NCI-H446 treated with DMSO at 0.1 percent for 48 hours (cell line): ENCODE results near the gene EHMT1.
A peak's percentile ranks its signal among the peaks of the same experiment; 100 is the strongest.
"Not testable (repeated sequence)": the region's sequence is repeated elsewhere in the genome, so short reads cannot be mapped to it uniquely, and the experiment has no call there.

Experiments used
- DNase-seq: peaks from one replicate; lab custom pipeline; 2025; lab: John Stamatoyannopoulos, UW

The EHMT1 gene

GRCh38 chr9:137590469-137591383, 28.1 kb upstream of the EHMT1 start, which contains the start of gene ZMYND19:
TSS of gene ZMYND19 (minus strand) at chr9:137590512. CDS start at chr9:137590263, 249 bp downstream.
- peak; percentile 42 for DNase-seq

GRCh38 chr9:137592767-137593166, 26.0 kb upstream of the EHMT1 start:
- DNase-seq = no peak

GRCh38 chr9:137593176-137593575, 25.6 kb upstream of the EHMT1 start:
- DNase-seq = no peak

- DNase-seq = not testable (repeated sequence)
These were observed 22.2 kb upstream of the EHMT1 start for GRCh38 chr9:137596577-137596976.

GRCh38 chr9:137598943-137599342, 19.9 kb upstream of the EHMT1 start:
- no peak for DNase-seq

GRCh38 chr9:137602661-137603060, 16.1 kb upstream of the EHMT1 start:
- no peak for DNase-seq

GRCh38 chr9:137603879-137604278, 14.9 kb upstream of the EHMT1 start:
- no peak for DNase-seq

- DNase-seq = no peak
These were observed 14.3 kb upstream of the EHMT1 start for GRCh38 chr9:137604345-137605086.

GRCh38 chr9:137605121-137606004, 13.4 kb upstream of the EHMT1 start, which contains the start of gene ARRDC1:
TSS of gene ARRDC1 (plus strand) at chr9:137605686. CDS start at chr9:137605718, 32 bp downstream.
- peak; percentile 67 for DNase-seq

- no peak for DNase-seq
These were observed 12.7 kb upstream of the EHMT1 start for GRCh38 chr9:137606005-137606621.

GRCh38 chr9:137606734-137607138, 12.1 kb upstream of the EHMT1 start:
- no peak for DNase-seq

GRCh38 chr9:137607141-137607857, 11.5 kb upstream of the EHMT1 start:
- DNase-seq = no peak

- no peak for DNase-seq
These were observed 7.9 kb upstream of the EHMT1 start for GRCh38 chr9:137610944-137611343.

- no peak for DNase-seq
These were observed 6.9 kb upstream of the EHMT1 start for GRCh38 chr9:137611623-137612609.

GRCh38 chr9:137612741-137613142, 6.1 kb upstream of the EHMT1 start:
- DNase-seq = no peak

GRCh38 chr9:137613259-137613658, 5.5 kb upstream of the EHMT1 start:
- DNase-seq = no peak

- DNase-seq = no peak
These were observed 4.9 kb upstream of the EHMT1 start for GRCh38 chr9:137613738-137614523.

GRCh38 chr9:137614631-137615386, 4.0 kb upstream of the EHMT1 start:
- no peak for DNase-seq
